GM18526 (cell line): ENCODE measurements around the gene NMUR2.

Experiments
- POLR2A ChIP-seq: IDR thresholded peaks from 3 replicates; pipeline ENCODE4 v1.6.1; 2011; ENCODE audit not compliant: insufficient read length; ENCODE audit errors: extremely low read depth

The NMUR2 gene

DNA sequence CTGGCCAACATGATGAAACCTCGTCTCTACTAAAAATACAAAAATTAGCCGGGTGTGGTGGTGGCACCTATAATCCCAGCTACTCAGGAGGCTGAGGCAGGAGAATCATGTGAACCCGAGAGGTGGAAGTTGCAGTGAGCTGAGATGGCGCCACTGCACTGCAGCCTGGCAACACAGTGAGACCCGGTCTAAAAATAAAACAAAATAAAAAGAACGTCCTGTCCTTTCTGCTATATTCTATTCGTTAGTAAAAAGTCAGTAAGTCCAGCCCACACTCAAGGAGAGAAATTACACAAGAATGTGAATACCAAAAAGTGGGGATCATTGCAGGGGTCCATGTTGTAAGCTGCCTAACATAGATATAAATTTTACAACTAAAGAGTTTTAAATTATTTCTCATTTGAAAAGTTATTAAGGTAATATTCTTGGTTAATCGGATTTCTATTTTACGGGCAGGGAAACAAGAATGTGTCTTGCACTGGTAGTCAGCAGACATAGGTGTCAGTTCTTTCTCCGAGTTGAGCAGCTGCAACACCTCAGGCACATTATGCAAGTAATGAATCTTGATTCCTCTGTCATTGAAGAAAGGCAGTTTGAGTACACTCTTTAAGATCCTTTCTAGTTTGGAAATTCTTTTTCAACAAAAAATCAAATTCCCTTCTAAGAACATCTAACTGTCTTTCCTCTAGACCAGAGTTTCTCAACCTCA lies 24.5 kb downstream of the NMUR2 start:
- no peak for TF ChIP-seq POLR2A

GRCh38 chr5:152379331-152379730 lies 25.7 kb downstream of the NMUR2 start:
- no peak for TF ChIP-seq POLR2A

DNA sequence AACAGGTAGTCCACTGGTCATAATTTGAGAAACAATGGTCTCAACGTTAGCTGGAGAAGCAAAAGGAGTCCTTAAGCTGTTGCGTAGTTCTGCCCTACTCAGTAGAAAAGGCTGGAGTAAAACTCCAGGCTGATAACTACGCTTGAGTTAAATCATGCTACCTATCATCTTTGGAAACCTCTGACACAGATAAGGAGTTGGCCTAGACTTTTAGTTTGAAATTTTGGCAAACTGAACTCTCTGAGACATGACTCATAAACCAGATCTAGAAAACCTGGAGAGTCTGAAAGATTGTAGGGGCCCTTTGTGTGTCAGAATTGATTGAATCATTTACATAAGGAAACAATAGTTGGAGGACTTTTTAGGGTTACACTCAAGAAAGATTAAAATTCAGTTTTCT lies 26.3 kb downstream of the NMUR2 start:
- TF ChIP-seq POLR2A = no peak

DNA sequence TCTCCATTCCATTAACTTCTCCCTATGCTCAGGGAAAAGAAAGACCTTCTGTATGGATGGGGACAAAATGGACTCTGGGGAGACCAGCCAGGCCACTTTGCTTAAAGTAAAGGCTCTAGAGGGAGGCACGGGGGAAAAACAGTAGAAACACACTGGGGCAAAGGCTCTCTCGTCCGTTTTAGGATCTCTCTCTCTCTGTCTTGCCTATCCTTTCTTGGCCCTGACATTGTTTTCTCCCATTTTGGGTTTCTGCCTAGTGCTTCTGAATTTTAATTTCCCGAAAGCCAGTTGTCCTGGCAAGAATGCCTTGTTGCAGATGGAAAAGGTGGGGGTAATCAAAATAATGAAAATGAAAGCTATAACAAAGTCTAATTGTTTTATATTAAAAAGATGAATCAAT lies 28.2 kb downstream of the NMUR2 start:
- TF ChIP-seq POLR2A = no peak

GRCh38 chr5:152374711-152375275 lies 30.3 kb downstream of the NMUR2 start:
- TF ChIP-seq POLR2A = no peak

- no peak for TF ChIP-seq POLR2A
Observed at GRCh38 chr5:152372875-152373274, 32.2 kb downstream of the NMUR2 start.

- no peak for TF ChIP-seq POLR2A
Observed at GRCh38 chr5:152369298-152369697, 35.8 kb downstream of the NMUR2 start.

GRCh38 chr5:152367554-152367953 lies 37.5 kb downstream of the NMUR2 start:
- no peak for TF ChIP-seq POLR2A

- no peak for TF ChIP-seq POLR2A
Observed at GRCh38 chr5:152366716-152367115, 38.4 kb downstream of the NMUR2 start.

DNA sequence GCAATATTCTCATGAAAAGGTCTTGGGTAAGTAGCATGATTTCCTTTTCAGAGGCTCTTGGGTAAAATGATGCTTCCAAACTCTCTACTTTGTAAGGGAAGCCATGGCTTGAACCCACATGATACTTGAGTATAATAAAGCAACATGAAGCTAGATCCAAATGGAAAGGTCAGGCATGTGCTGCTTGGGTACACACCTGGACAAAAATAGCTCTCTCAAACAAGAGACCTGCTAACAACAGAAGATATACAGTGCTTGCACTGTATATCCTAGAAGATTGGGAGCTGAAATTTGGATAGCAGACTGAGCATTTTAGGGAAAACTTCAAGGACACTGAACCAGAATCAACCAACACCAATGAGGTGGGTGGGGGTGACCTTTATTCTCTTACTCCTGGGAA lies 40.2 kb downstream of the NMUR2 start:
- TF ChIP-seq POLR2A = no peak

DNA sequence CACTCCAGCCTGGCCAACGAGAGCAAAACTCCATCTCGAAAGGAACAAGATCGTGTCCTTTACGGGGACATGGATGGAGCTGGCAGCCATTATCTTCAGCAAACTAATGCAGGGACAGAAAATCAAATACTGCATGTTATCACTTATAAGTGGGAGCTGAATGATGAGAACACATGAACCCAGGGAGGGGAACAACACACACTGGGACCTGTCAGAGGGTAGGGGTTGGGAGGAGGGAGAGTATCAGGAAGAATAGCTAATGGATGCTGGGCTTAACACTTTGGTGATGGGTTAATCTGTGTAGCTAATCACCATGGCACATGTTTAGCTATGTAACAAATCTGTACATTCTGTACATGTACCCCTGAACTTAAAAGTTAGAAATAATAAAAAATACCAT lies 40.9 kb downstream of the NMUR2 start:
- no peak for TF ChIP-seq POLR2A

DNA sequence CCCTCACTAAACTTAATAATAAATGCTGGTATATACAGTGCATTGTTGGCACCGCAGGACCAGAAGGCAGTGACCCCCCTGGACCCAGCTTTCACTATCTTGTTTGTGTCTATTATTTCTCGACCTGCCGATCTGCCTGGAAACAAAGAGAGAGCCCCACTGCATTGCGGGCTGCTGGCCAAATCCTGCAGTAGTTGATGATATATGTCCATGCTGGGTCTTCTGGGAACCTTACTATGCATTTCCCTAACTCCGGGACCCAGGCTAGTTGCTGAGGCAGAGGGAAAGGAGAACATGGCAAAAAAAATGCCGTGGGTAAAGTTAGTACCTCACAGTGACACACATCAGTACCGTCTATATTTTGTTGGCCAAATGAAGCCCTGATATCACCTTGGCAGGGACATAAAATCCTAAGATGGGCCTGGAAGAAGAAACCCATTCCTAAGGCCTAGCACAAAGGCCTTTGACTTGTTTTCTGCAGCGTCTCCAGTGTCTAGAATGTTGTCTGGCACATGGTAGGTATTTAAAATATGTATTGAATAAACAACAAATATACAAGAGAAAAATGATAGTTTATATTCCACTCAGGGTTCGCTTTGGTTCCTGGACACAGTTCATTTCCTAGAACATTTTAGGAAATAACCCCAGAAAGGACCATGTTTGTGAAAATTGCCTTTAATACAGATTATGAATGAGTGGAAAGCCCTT lies 46.1 kb downstream of the NMUR2 start:
- no peak for TF ChIP-seq POLR2A

- TF ChIP-seq POLR2A = no peak
Observed at GRCh38 chr5:152356506-152356905, 48.6 kb downstream of the NMUR2 start.

GRCh38 chr5:152355061-152355460 lies 50.0 kb downstream of the NMUR2 start:
- TF ChIP-seq POLR2A = no peak

DNA sequence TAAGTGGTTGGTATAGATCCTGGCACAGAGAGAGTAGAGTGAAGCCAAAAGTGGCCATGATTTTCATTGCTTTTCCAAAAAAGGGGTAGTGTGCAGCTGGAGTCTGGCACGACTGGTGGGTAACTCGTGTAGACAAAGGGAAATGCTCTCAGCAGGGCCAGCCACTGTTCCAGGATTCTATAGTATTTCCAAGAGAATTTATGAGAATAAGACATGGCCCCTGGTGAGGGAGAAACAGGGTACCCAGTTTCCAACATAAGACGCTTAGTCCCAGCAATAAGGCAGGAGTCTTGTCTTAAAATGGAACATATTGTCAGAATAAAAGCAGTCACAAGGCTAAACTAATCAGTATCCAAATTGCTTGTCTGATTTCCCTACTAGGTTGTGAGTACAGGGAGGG lies 52.1 kb downstream of the NMUR2 start:
- TF ChIP-seq POLR2A = no peak

GRCh38 chr5:152349683-152350526 lies 55.2 kb downstream of the NMUR2 start:
- TF ChIP-seq POLR2A = no peak
